HEK293 (cell line): Measurements from ENCODE around the gene ATP5PO.

Experiments
- CTCF ChIP-seq: fragments of 450-650 bp; formaldehyde crosslinking; IDR thresholded peaks from 2 replicates; pipeline ENCODE4 v1.5.1; 2016; ENCODE audit warnings: missing biosample characterization, missing genetic modification characterization
- KLF16 ChIP-seq: fragments of 450-650 bp; formaldehyde crosslinking; IDR thresholded peaks from 2 replicates; pipeline ENCODE4 v1.5.1; 2017; ENCODE audit warnings: missing biosample characterization, missing genetic modification characterization
- REST ChIP-seq: fragments of 450-650 bp; formaldehyde crosslinking; IDR thresholded peaks from 2 replicates; pipeline ENCODE4 v1.5.1; 2016; ENCODE audit warnings: missing biosample characterization, missing genetic modification characterization
- ZBTB26 ChIP-seq: fragments of 450-650 bp; formaldehyde crosslinking; optimal IDR thresholded peaks from 2 replicates; pipeline ENCODE3; 2016; ENCODE audit warnings: missing biosample characterization, mild to moderate bottlenecking, missing genetic modification characterization
- ZNF148 ChIP-seq: fragments of 450-650 bp; formaldehyde crosslinking; IDR thresholded peaks from 2 replicates; pipeline ENCODE4 v1.5.0; 2017; ENCODE audit warnings: missing biosample characterization, missing genetic modification characterization, borderline replicate concordance
- ZNF580 ChIP-seq: fragments of 450-650 bp; formaldehyde crosslinking; IDR thresholded peaks from 2 replicates; pipeline ENCODE4 v1.5.1; 2016; ENCODE audit warnings: missing biosample characterization, missing genetic modification characterization
- ZNF704 ChIP-seq: fragments of 450-650 bp; formaldehyde crosslinking; IDR thresholded peaks from 2 replicates; pipeline ENCODE4 v1.5.1; 2016; ENCODE audit warnings: missing biosample characterization, missing genetic modification characterization

- TF ChIP-seq ZBTB26, result no peak
- TF ChIP-seq CTCF, result no peak
- no peak for TF ChIP-seq ZNF580 (tag by site-specific recombination)
- TF ChIP-seq ZNF704 (tag by site-specific recombination), result no peak
- TF ChIP-seq REST (tag by site-specific recombination), result no peak
- no peak for TF ChIP-seq KLF16 (tag by site-specific recombination)
- TF ChIP-seq ZNF148 (tag by site-specific recombination), result no peak
Observed at GRCh38 chr21:33917421-33917820, 1.8 kb upstream of the ATP5PO start.
